LNCaP clone FGC (cell line): ENCODE measurements around the gene PROC.
"Not testable (repeated sequence)": the region's sequence is repeated elsewhere in the genome, so short reads cannot be mapped to it uniquely, and the experiment has no call there.

ENCODE experiments used
- DNase-seq: peaks from one replicate; pipeline ENCODE4 v3.0.0-alpha.2; 2011; ENCODE audit warnings: low read depth
- H3K4me3 ChIP-seq: 2 replicates; pipeline ENCODE4 v1.5.1; 2011; ENCODE audit warnings: mild to moderate bottlenecking, low read depth, low read length, control low read depth
- CTCF ChIP-seq: IDR thresholded peaks from 2 replicates; pipeline ENCODE4 v1.5.1; 2012; ENCODE audit warnings: mild to moderate bottlenecking; ENCODE audit not compliant: control insufficient read depth, insufficient read depth; ENCODE audit errors: extremely low read depth

The PROC gene

GRCh38 chr2:127439343-127439742, 21.1 kb downstream of the PROC start:
- DNase-seq: no peak
- TF ChIP-seq CTCF: no peak
- H3K4me3 ChIP-seq: no peak overlapping the region

- no peak for TF ChIP-seq CTCF
- H3K4me3 ChIP-seq: no peak overlapping the region
- DNase-seq: no peak
Observed at GRCh38 chr2:127448526-127448925, 30.3 kb downstream of the PROC start.

GRCh38 chr2:127449414-127449813, 31.2 kb downstream of the PROC start:
- no peak for TF ChIP-seq CTCF
- no peak for DNase-seq
- no peak overlapping the region for H3K4me3 ChIP-seq

- DNase-seq: no peak
- no peak for TF ChIP-seq CTCF
- no peak overlapping the region for H3K4me3 ChIP-seq
Observed at GRCh38 chr2:127449898-127450297, 31.7 kb downstream of the PROC start.

- TF ChIP-seq CTCF: no peak
- no peak overlapping the region for H3K4me3 ChIP-seq
- DNase-seq: no peak
Observed at GRCh38 chr2:127451981-127452380, 33.8 kb downstream of the PROC start.

- DNase-seq, H3K4me3 ChIP-seq: not testable (repeated sequence)
Observed at GRCh38 chr2:127452423-127452822, 34.2 kb downstream of the PROC start.

GRCh38 chr2:127453013-127453391, 34.8 kb downstream of the PROC start:
- TF ChIP-seq CTCF: no peak
- no peak for DNase-seq
- H3K4me3 ChIP-seq: no peak overlapping the region

- H3K4me3 ChIP-seq: no peak overlapping the region
- DNase-seq: no peak
- peak; percentile 33; the same call in 1 of the 2 replicates for TF ChIP-seq CTCF
Observed at GRCh38 chr2:127453392-127454171, 35.4 kb downstream of the PROC start.
